GM06990 (cell line): ENCODE data around the gene HPCA.
"Not testable (repeated sequence)": the region's sequence is repeated elsewhere in the genome, so short reads cannot be mapped to it uniquely, and the experiment has no call there.

Source experiments
- DNase-seq: peaks from one replicate; pipeline ENCODE4 v3.0.0-alpha.2; 2011; ENCODE audit not compliant: insufficient read length; ENCODE audit errors: extremely low read depth
- H3K27me3 ChIP-seq: replicated peaks from 2 replicates; pipeline ENCODE4 v1.6.0; 2011; ENCODE audit warnings: low read length; ENCODE audit not compliant: control insufficient read depth, insufficient read depth
- H3K36me3 ChIP-seq: 2 replicates; pipeline ENCODE4 v1.5.1; 2011; ENCODE audit warnings: low read length; ENCODE audit not compliant: control insufficient read depth, insufficient read depth
- H3K4me3 ChIP-seq: replicated peaks from 2 replicates; pipeline ENCODE4 v1.5.1; 2011; ENCODE audit warnings: low read depth, mild to moderate bottlenecking, control low read depth, low read length
- TF ChIP-seq, protein P1 (sequence below): IDR thresholded peaks from 2 replicates; pipeline ENCODE4 v1.5.1; 2011; ENCODE audit warnings: low read length, control low read depth, mild to moderate bottlenecking, inconsistent platforms; ENCODE audit not compliant: insufficient read depth, poor library complexity, severe bottlenecking

The HPCA gene

DNA sequence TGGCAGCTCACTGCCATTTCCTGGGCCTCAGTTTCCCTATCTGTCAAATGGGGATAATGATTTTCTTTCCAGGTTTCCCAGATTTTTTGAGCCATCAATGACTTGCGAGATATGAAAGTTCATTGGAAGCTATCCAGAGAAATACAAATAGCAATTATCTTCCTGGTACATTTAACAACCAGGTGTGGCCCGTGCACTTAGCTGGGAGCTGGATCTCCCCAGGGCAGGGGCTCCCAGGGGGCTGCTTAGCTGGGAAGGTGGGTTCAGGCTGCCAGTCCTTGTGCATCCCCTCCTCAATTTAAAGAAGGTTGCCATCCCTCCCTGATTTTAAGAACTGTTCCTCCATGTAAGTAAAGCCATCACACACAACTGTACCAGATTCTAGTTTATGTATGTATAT is 18.5 kb downstream of the HPCA start:
- no peak overlapping the region for H3K4me3 ChIP-seq
- peaks cover 5% of the 10 kb centered on the region for H3K27me3 ChIP-seq
- no peak for DNase-seq
- no peaks in the 10 kb centered on the region for H3K36me3 ChIP-seq
- TF ChIP-seq, protein P1, sequence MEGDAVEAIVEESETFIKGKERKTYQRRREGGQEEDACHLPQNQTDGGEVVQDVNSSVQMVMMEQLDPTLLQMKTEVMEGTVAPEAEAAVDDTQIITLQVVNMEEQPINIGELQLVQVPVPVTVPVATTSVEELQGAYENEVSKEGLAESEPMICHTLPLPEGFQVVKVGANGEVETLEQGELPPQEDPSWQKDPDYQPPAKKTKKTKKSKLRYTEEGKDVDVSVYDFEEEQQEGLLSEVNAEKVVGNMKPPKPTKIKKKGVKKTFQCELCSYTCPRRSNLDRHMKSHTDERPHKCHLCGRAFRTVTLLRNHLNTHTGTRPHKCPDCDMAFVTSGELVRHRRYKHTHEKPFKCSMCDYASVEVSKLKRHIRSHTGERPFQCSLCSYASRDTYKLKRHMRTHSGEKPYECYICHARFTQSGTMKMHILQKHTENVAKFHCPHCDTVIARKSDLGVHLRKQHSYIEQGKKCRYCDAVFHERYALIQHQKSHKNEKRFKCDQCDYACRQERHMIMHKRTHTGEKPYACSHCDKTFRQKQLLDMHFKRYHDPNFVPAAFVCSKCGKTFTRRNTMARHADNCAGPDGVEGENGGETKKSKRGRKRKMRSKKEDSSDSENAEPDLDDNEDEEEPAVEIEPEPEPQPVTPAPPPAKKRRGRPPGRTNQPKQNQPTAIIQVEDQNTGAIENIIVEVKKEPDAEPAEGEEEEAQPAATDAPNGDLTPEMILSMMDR: no peak

DNA sequence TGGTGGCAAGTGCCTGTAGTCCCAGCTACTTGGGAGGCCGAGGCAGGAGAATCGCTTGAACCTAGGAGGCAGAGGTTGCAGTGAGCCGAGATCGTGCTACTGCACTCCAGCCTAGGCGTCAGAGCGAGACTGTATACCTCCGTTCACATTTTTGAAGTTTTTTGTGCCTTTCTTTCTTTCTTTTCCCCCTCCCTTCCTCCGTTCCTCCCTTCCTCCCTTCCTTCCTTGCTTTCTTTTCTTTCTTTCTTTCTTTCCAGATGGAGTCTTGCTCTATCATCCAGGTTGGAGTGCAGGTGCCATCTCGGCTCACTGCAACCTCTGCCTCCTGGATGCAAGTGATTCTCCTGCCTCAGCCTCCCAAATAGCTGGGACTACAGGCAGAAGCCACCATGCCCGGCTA is 19.3 kb downstream of the HPCA start:
- H3K4me3 ChIP-seq, DNase-seq, H3K36me3 ChIP-seq, H3K27me3 ChIP-seq: not testable (repeated sequence)

- no peak for DNase-seq
- no peak overlapping the region for H3K4me3 ChIP-seq
- TF ChIP-seq, protein P1: no peak
- H3K36me3 ChIP-seq: no peaks in the 10 kb centered on the region
- peaks cover 2% of the 10 kb centered on the region; the same call in 1 of the 2 replicates for H3K27me3 ChIP-seq
Observed at GRCh38 chr1:32906654-32907053, 20.4 kb downstream of the HPCA start.

DNA sequence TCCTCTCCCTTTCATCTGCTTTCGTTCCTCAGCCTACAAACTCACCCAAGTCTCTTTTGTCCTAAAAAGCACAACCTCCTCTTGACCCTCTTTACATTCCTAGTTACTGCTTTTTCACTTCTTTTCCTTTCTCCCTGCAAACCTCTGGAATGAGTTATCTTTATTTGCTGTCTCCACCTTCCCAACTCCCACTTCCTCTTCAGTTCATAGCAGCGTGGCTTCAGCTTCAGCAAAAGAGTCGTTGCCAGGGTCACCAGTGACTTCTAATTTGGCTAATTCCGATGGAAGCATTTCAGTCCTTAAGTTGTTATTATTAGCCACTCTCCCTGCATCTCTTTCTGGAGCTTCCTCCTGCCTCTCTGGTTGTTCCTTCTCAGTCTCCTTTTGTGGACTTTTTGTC is 21.1 kb downstream of the HPCA start:
- TF ChIP-seq, protein P1: no peak
- DNase-seq: no peak
- Histone ChIP-seq H3K4me3 (no peak overlapping the region), H3K36me3 (no peaks in the 10 kb centered on the region), H3K27me3 (no peaks in the 10 kb centered on the region)

GRCh38 chr1:32910319-32910718 is 24.0 kb downstream of the HPCA start:
- H3K36me3 ChIP-seq: no peaks in the 10 kb centered on the region
- DNase-seq: no peak
- no peaks in the 10 kb centered on the region for H3K27me3 ChIP-seq
- TF ChIP-seq, protein P1: no peak
- H3K4me3 ChIP-seq: no peak overlapping the region

DNA sequence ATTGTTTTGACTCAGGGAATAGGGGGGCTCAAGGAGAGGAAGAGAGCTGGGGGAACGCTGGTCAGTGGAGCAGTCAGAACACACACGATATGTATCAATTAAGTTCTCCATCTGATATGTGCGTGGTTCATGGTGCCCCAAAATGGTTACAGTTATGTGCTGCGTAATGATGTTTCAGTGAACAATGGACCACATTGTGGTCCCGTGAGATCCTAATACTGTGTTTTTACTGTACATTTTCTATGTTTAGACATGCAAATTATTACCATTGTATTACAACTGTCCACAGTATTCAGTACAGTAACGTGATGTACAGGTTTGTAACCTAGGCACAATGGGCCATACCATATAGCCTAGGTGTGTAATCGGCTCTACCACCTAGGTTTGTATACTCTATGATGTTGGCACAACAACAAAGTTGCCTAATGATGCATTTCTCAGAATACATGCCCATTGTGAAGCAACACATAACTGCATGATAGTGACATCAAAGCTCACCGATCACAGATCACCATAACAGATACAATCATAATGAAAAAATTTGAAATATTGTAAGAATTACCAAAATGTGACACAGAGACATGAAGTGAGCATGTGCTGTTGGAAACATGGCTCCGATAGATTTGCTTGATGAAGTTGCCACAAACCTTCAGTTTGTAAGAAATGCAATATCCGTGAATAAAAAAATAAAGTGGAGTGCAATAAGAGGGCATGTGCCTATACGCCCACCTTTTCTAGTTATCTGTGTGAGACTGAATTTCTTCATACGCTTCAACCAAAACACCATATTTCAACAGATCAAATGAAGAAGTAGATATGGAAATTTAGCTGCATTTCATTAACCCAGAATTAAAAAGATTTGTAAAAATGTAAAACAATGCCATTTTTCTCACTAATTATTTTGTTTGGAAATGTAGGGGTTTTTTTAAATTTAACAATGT is 29.7 kb downstream of the HPCA start:
- TF ChIP-seq, protein P1: no peak
- no peak overlapping the region for H3K4me3 ChIP-seq
- DNase-seq: no peak
- no peaks in the 10 kb centered on the region for H3K36me3 ChIP-seq
- no peaks in the 10 kb centered on the region for H3K27me3 ChIP-seq
